ENCODE data around the gene PAMR1.

Gene PAMR1

GRCh38 chr11:35433588-35433987, 91.8 kb downstream of the PAMR1 start:
- no peak for DNase-seq

- no peak for DNase-seq
Observed at GRCh38 chr11:35432464-35432863, 93.0 kb downstream of the PAMR1 start.

- no peak for DNase-seq
Observed at GRCh38 chr11:35427071-35427470, 98.3 kb downstream of the PAMR1 start.

- DNase-seq = no peak
Observed at GRCh38 chr11:35426351-35426750, 99.1 kb downstream of the PAMR1 start.

GRCh38 chr11:35425603-35426212, 99.7 kb downstream of the PAMR1 start:
- DNase-seq = no peak

GRCh38 chr11:35424157-35424940, 101.1 kb downstream of the PAMR1 start:
- DNase-seq = no peak

- DNase-seq = no peak
Observed at GRCh38 chr11:35420371-35420770, 105.0 kb downstream of the PAMR1 start.

GRCh38 chr11:35419830-35420333, 105.5 kb downstream of the PAMR1 start:
- DNase-seq = no peak

GRCh38 chr11:35419184-35419829, 106.1 kb downstream of the PAMR1 start, which contains the start of gene SLC1A2:
TSS of gene SLC1A2 (minus strand) at chr11:35419558. CDS start at chr11:35418966, 592 bp downstream.
- DNase-seq = no peak

- peak; percentile 5 for DNase-seq
Observed at GRCh38 chr11:35418282-35419183, 106.9 kb downstream of the PAMR1 start.

GRCh38 chr11:35415487-35415886, 109.9 kb downstream of the PAMR1 start:
- no peak for DNase-seq

- no peak for DNase-seq
Observed at GRCh38 chr11:35414776-35415175, 110.6 kb downstream of the PAMR1 start.

- no peak for DNase-seq
Observed at GRCh38 chr11:35414311-35414710, 111.1 kb downstream of the PAMR1 start.

GRCh38 chr11:35413598-35413997, 111.8 kb downstream of the PAMR1 start:
- DNase-seq = no peak

GRCh38 chr11:35412285-35412684, 113.1 kb downstream of the PAMR1 start:
- no peak for DNase-seq

GRCh38 chr11:35407041-35407440, 118.4 kb downstream of the PAMR1 start:
- DNase-seq = no peak

GRCh38 chr11:35404388-35404775, 121.0 kb downstream of the PAMR1 start:
- DNase-seq = peak; percentile 17

GRCh38 chr11:35403765-35404387, 121.5 kb downstream of the PAMR1 start:
- DNase-seq = no peak

GRCh38 chr11:35402751-35403660, 122.4 kb downstream of the PAMR1 start:
- DNase-seq = no peak

GRCh38 chr11:35398881-35399280, 126.5 kb downstream of the PAMR1 start:
- DNase-seq = no peak

- no peak for DNase-seq
Observed at GRCh38 chr11:35394941-35395340, 130.5 kb downstream of the PAMR1 start.

All from activated CD4-positive, alpha-beta T cell treated with anti-CD3 and anti-CD28 coated beads, Interleukin-10, Interleukin-2, amounts not matched to agents 100 ng/mL and 50 ng/mL, durations not matched to agents 16 hours and 8 hours (primary cell).